Measurements from ENCODE around the gene CAV2.

Gene CAV2

DNA sequence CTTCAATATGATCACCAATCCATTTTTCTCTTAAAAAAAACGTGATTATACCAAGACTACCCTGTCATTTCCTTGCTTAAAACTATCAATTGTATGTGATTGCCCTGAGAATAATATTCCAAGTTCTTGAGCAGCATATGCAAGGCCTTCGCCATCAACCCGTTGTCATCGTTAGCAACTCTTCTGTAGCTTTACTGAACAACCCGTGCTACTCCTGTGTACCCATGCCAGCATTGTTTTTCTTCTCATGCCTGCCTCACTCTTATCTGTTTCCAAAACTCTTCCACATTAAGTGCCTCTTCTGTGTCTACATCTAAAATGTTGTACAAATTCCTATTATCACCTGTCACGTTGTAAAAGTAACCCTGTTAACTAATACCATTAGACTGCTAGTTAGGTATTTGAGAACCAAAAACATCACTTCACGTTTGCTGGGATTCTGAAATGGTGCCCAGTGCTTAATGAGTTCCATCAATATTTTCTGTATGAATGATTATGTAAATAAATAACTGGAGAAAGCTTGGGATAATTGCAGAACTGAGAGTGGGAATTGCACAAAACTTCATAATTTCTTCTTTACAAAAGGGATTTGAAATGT is 10.5 kb downstream of the CAV2 start:
- Histone ChIP-seq H3K27ac (ENCODE audit: low read length) (no peak overlapping the region), H3K27me3 (ENCODE audit: control insufficient read depth, insufficient read depth, low read length) (no peaks in the 10 kb centered on the region), H3K9me3 (ENCODE audit: control insufficient read depth, insufficient read depth, low read length) (no peaks in the 10 kb centered on the region), H3K4me1 (ENCODE audit: control insufficient read depth, insufficient read depth, low read length) (no peaks in the 10 kb centered on the region), H3K36me3 (ENCODE audit: control insufficient read depth, insufficient read depth, low read length) (no peaks in the 10 kb centered on the region), H3K4me3 (ENCODE audit: low read length) (no peak overlapping the region)
- no peak for DNase-seq (ENCODE audit: low read depth, low spot score)
- WGBS (ENCODE audit: insufficient coverage, insufficient read length): no CpG with 5 or more reads among the region's 7 CpGs

DNA sequence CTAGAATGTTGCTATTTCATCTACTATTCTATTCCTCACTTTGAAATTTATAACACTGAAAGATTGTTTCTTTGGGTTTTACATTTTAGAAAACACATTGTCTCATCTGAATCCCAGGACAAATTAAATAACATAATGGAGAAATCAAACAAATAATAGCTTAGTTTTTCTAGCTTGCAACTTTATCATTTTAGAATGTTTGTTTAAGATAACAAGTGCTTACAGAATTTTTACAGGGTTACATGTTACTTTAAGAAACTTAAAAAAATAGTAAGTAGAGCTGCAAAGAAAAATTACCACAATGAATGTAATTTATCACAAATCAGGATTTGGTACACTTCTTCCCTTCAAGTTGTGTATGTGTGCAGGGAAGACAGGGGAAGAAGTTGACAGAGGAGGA is 11.3 kb downstream of the CAV2 start:
- H3K4me3 ChIP-seq (ENCODE audit: low read length): no peak overlapping the region
- no peak for DNase-seq (ENCODE audit: low read depth, low spot score)
- H3K4me1 ChIP-seq (ENCODE audit: control insufficient read depth, insufficient read depth, low read length): no peaks in the 10 kb centered on the region
- H3K9me3 ChIP-seq (ENCODE audit: control insufficient read depth, insufficient read depth, low read length): no peaks in the 10 kb centered on the region
- no peaks in the 10 kb centered on the region for H3K27me3 ChIP-seq (ENCODE audit: control insufficient read depth, insufficient read depth, low read length)
- no peaks in the 10 kb centered on the region for H3K36me3 ChIP-seq (ENCODE audit: control insufficient read depth, insufficient read depth, low read length)
- no peak overlapping the region for H3K27ac ChIP-seq (ENCODE audit: low read length)

DNA sequence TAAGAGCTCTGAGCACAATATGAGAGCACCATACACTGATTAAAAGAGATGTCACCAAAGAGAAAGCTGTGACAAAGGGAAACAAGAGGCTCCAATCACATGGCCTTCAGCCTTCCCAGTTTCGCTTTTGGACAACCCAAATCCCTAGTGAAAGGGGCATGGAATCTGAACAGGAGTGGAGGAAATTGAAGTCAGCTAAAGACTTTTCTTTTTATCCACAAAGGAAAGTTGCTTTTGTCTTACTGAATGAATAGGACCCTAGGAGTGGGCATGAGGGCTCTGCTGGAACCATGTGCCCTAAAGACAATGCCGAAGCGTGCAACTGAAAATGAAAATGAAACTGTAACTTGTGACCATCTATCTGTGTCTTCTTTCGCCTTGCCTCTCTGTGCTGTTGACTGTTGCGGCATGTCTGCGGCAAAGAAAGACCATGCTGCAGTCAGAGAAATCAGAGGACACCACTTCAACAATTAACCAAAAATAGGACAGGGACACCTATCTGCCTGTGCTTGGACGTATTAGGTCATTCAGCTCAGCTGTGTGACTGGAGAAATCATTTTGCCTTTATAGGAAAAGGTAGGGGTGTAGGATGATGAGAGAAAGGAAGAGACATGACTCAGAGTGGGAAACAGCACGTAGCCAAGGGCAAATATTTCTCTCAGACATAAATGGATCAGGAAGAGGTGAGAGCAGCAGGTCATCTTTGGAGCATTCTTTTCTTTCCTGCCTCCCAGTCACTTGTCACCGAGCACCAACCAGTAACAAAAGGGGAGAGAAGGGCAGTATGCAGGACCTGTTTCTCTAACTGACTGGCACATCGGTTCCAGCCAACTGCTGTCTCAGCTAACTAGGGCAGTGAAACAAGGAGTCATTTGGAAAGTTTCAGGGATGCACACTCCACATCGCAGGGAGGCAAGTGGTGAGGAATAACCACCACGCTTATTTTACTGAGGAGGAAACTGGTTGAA is 12.3 kb downstream of the CAV2 start:
- DNase-seq (ENCODE audit: low read depth, low spot score): no peak
- no peak overlapping the region for H3K27ac ChIP-seq (ENCODE audit: low read length)

DNA sequence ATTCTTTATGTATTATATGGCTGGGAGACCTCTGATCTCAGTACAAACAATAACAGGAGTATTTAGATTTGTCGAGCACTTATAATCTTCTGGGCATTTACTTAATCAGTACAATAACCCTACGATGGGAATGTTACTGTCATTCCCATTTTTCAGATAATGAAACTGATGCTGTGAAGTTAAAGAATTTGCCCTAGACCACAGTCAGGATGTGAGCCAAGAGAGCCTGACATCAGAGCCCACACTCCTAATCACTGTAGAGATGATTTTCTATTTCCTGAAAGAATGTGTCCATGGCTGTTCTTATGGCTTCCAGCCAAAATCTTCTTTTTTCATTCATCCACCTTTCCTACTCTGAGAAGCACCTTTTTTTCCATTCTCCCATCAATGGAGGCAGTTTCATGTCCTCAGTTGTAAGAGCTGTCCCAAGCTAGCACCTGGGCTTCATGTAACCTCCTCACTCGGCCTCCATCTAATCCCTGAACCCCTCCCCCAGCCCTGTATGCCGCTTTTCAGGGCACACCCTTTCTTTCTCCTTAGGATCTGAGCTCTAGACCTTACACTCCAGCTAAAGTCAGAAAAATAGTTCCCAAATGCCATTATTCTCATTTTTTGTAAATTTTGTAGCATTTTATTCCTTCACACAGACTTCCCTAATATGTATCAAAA is 13.1 kb downstream of the CAV2 start:
- Histone ChIP-seq H3K9me3 (ENCODE audit: control insufficient read depth, insufficient read depth, low read length) (no peaks in the 10 kb centered on the region), H3K4me1 (ENCODE audit: control insufficient read depth, insufficient read depth, low read length) (no peaks in the 10 kb centered on the region), H3K27ac (ENCODE audit: low read length) (no peak overlapping the region), H3K27me3 (ENCODE audit: control insufficient read depth, insufficient read depth, low read length) (no peaks in the 10 kb centered on the region), H3K4me3 (ENCODE audit: low read length) (no peak overlapping the region), H3K36me3 (ENCODE audit: control insufficient read depth, insufficient read depth, low read length) (no peaks in the 10 kb centered on the region)
- no CpG with 5 or more reads among the region's 4 CpGs for WGBS (ENCODE audit: insufficient coverage, insufficient read length)
- DNase-seq (ENCODE audit: low read depth, low spot score): no peak

More for the DNA sequence above, 12.3 kb downstream of the CAV2 start:
- Histone ChIP-seq H3K4me1 (ENCODE audit: control insufficient read depth, insufficient read depth, low read length) (no peaks in the 10 kb centered on the region), H3K9me3 (ENCODE audit: control insufficient read depth, insufficient read depth, low read length) (no peaks in the 10 kb centered on the region), H3K36me3 (ENCODE audit: control insufficient read depth, insufficient read depth, low read length) (no peaks in the 10 kb centered on the region), H3K4me3 (ENCODE audit: low read length) (no peak overlapping the region), H3K27me3 (ENCODE audit: control insufficient read depth, insufficient read depth, low read length) (no peaks in the 10 kb centered on the region)
- WGBS (ENCODE audit: insufficient coverage, insufficient read length): no CpG with 5 or more reads among the region's 12 CpGs

DNA sequence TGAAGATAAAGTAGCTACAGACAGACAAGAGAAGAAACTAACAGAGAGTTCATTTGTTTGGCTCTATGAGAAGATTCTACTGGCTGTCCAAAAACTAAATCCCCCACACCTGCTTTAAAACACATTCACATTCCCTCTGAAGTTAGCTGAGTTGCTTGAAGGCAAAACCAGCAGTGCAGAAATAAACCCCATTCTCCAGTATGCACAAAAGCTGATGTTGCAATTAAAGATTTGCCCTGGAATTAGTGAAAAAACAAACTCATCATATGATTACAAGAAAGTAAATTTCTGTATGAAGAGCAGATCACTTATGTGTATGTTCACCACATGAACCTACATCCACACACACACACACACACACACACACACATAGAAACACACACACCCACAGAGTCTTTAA is 16.0 kb downstream of the CAV2 start:
- no peak overlapping the region for H3K4me3 ChIP-seq (ENCODE audit: low read length)
- DNase-seq (ENCODE audit: low read depth, low spot score): no peak
- H3K4me1 ChIP-seq (ENCODE audit: control insufficient read depth, insufficient read depth, low read length): no peaks in the 10 kb centered on the region; the same call in 1 of the 2 replicates
- H3K27me3 ChIP-seq (ENCODE audit: control insufficient read depth, insufficient read depth, low read length): no peaks in the 10 kb centered on the region
- H3K27ac ChIP-seq (ENCODE audit: low read length): no peak overlapping the region
- H3K36me3 ChIP-seq (ENCODE audit: control insufficient read depth, insufficient read depth, low read length): no peaks in the 10 kb centered on the region
- no peaks in the 10 kb centered on the region for H3K9me3 ChIP-seq (ENCODE audit: control insufficient read depth, insufficient read depth, low read length)

DNA sequence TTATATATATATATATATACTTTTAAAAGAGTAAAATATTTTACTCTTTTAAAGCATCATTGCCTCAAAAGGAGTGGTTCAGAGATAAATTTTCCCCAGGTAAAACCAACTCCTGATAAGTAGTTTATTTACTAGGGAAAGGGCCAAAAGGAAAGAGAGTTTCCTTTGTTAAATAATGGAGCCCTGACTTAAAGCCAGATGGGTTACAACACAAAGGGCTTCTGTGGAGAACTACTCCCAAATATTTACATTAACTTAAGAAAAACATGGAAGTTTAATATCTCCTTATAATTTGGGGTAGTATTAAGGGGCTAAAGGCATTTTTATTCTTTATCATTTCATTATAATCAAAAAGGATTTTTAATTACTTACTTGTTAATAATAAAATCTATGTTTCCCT is 16.8 kb downstream of the CAV2 start:
- no peaks in the 10 kb centered on the region for H3K9me3 ChIP-seq (ENCODE audit: control insufficient read depth, insufficient read depth, low read length)
- no peaks in the 10 kb centered on the region; the same call in 1 of the 2 replicates for H3K4me1 ChIP-seq (ENCODE audit: control insufficient read depth, insufficient read depth, low read length)
- H3K27ac ChIP-seq (ENCODE audit: low read length): no peak overlapping the region
- H3K4me3 ChIP-seq (ENCODE audit: low read length): no peak overlapping the region
- DNase-seq (ENCODE audit: low read depth, low spot score): no peak
- H3K27me3 ChIP-seq (ENCODE audit: control insufficient read depth, insufficient read depth, low read length): no peaks in the 10 kb centered on the region
- no peaks in the 10 kb centered on the region for H3K36me3 ChIP-seq (ENCODE audit: control insufficient read depth, insufficient read depth, low read length)

DNA sequence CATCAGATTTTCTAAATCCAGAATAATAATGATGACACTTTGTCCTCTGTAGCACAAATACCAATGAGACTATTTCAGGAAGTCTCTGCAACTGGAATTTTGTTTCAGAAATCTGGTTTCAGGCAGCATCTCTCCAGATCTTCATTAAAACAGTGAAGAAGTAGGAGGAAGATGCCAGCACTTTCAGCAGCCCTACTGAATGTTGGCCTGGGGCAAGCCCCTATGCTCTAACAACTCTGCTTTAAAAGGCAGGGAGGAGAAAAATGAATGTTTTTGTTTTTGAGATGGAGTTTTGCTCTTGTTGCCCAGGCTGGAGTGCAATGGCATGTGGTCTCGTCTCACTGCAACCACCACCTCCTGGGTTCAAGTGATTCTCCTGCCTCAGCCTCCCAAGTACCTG is 18.1 kb downstream of the CAV2 start:
- Histone ChIP-seq H3K4me1 (ENCODE audit: control insufficient read depth, insufficient read depth, low read length) (no peaks in the 10 kb centered on the region; the same call in 1 of the 2 replicates), H3K27ac (ENCODE audit: low read length) (no peak overlapping the region), H3K36me3 (ENCODE audit: control insufficient read depth, insufficient read depth, low read length) (no peaks in the 10 kb centered on the region), H3K9me3 (ENCODE audit: control insufficient read depth, insufficient read depth, low read length) (no peaks in the 10 kb centered on the region), H3K27me3 (ENCODE audit: control insufficient read depth, insufficient read depth, low read length) (no peaks in the 10 kb centered on the region), H3K4me3 (ENCODE audit: low read length) (no peak overlapping the region)
- no CpG with 5 or more reads among the region's 1 CpG for WGBS (ENCODE audit: insufficient coverage, insufficient read length)
- no peak for DNase-seq (ENCODE audit: low read depth, low spot score)

DNA sequence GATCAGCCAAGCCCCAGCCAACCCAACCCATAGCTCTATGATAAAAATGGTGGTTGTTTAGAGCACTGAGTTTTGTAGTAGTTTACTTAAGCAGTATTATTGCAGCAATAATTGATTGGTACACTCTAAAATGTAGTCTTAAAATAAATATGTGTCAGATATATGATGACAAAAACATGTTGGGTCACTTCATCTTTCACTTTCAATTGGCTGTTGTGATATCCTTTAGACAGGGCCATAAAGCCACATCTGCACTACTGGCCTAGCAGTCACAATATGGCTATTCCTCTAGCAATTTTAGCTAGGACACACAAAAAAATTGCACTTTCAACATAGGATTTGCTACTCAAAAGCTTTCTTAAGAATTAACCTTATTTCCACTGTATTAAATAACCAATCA is 19.4 kb downstream of the CAV2 start:
- DNase-seq (ENCODE audit: low read depth, low spot score): no peak
- H3K27me3 ChIP-seq (ENCODE audit: control insufficient read depth, insufficient read depth, low read length): no peaks in the 10 kb centered on the region
- no peaks in the 10 kb centered on the region for H3K36me3 ChIP-seq (ENCODE audit: control insufficient read depth, insufficient read depth, low read length)
- no peak overlapping the region for H3K4me3 ChIP-seq (ENCODE audit: low read length)
- H3K9me3 ChIP-seq (ENCODE audit: control insufficient read depth, insufficient read depth, low read length): no peaks in the 10 kb centered on the region
- H3K27ac ChIP-seq (ENCODE audit: low read length): no peak overlapping the region
- no peaks in the 10 kb centered on the region; the same call in 1 of the 2 replicates for H3K4me1 ChIP-seq (ENCODE audit: control insufficient read depth, insufficient read depth, low read length)

DNA sequence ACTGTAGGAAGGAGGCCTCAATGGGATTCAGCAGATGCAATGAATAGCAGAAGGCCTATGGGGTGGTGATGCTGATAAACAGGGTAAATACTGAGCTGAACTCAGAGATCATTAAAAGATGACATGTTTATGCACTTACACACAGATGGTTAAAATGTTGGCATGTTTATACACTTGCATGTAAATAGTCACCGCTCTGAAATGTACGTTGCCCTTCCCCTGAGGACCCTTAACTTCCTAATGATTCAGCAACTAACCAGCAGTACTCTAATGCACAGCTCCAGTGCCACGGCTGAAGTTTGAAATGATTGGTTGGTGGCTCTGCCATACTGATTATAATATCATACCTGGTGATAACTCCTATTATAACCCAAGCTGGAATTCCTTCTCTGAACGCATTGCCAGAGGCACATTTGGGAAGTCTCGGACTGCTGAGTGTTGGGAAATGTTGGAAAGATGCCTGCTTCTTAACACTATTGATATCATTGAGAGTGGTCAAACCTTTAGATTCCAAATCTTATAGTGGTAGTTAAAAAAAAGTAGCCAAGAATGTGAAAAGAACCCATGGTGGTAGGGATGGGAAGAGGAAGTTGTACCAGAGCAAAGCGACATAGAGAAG is 21.6 kb downstream of the CAV2 start:
- no peak overlapping the region for H3K27ac ChIP-seq (ENCODE audit: low read length)
- WGBS (ENCODE audit: insufficient coverage, insufficient read length): no CpG with 5 or more reads among the region's 6 CpGs

DNA sequence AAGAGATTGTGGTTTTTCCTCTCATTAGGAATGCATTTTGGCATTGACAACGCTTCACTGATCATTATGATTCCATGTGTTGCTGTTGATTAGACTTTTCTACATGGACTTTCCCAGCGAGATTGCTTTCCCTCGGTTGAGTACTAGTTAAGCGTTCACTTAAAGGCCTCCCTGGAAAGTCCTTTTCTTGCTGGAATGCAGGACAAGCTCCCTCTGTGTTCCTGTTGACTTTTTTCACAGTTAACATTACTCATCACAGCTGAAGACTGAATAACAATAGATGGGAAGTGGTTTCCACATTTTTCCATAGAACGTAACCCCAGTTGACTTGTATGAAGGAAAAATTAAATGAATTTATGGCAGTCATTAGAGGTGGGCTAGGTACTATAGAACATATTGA is 22.7 kb downstream of the CAV2 start:
- Histone ChIP-seq H3K4me1 (ENCODE audit: control insufficient read depth, insufficient read depth, low read length) (no peaks in the 10 kb centered on the region; the same call in 1 of the 2 replicates), H3K4me3 (ENCODE audit: low read length) (no peak overlapping the region), H3K36me3 (ENCODE audit: control insufficient read depth, insufficient read depth, low read length) (no peaks in the 10 kb centered on the region), H3K27me3 (ENCODE audit: control insufficient read depth, insufficient read depth, low read length) (no peaks in the 10 kb centered on the region), H3K27ac (ENCODE audit: low read length) (no peak overlapping the region), H3K9me3 (ENCODE audit: control insufficient read depth, insufficient read depth, low read length) (no peaks in the 10 kb centered on the region)
- DNase-seq (ENCODE audit: low read depth, low spot score): no peak
- WGBS (ENCODE audit: insufficient coverage, insufficient read length): no CpG with 5 or more reads among the region's 5 CpGs

More for the DNA sequence above, 21.6 kb downstream of the CAV2 start:
- H3K36me3 ChIP-seq (ENCODE audit: control insufficient read depth, insufficient read depth, low read length): no peaks in the 10 kb centered on the region
- H3K4me1 ChIP-seq (ENCODE audit: control insufficient read depth, insufficient read depth, low read length): no peaks in the 10 kb centered on the region; the same call in 1 of the 2 replicates
- no peaks in the 10 kb centered on the region for H3K27me3 ChIP-seq (ENCODE audit: control insufficient read depth, insufficient read depth, low read length)
- no peaks in the 10 kb centered on the region for H3K9me3 ChIP-seq (ENCODE audit: control insufficient read depth, insufficient read depth, low read length)
- H3K4me3 ChIP-seq (ENCODE audit: low read length): no peak overlapping the region
- no peak for DNase-seq (ENCODE audit: low read depth, low spot score)
